Suprapubic skin (tissue), 4 donors: ENCODE data around the gene NDUFS1.

ENCODE experiments used
- CTCF ChIP-seq, 2 donors: fragments of 200-600 bp in 1 of 2; fragments of 450-650 bp in 1 of 2; sonication (generic) in 1 of 2; IDR thresholded peaks; one replicate each; pipeline ENCODE4 v1.5.1; 2016 to 2019; ENCODE audit warnings: antibody characterized with exemption in 2 of 2, mild to moderate bottlenecking in 1 of 2, moderate library complexity in 1 of 2
- EP300 ChIP-seq: sonication (generic); formaldehyde crosslinking; IDR thresholded peaks from one replicate; pipeline ENCODE4 v1.6.1; 2017; ENCODE audit warnings: antibody characterized with exemption
- POLR2A ChIP-seq, 2 donors: fragments of 450-650 bp; IDR thresholded peaks; one replicate each; pipeline ENCODE4 v1.6.1; 2017; ENCODE audit warnings: antibody characterized with exemption in 2 of 2, mild to moderate bottlenecking in 2 of 2, moderate library complexity in 2 of 2
- POLR2AphosphoS5 ChIP-seq, 3 donors: sonication (generic); formaldehyde crosslinking; IDR thresholded peaks; one replicate each; pipeline ENCODE4 v1.6.1; 2017; ENCODE audit warnings: antibody characterized with exemption in 3 of 3

DNA sequence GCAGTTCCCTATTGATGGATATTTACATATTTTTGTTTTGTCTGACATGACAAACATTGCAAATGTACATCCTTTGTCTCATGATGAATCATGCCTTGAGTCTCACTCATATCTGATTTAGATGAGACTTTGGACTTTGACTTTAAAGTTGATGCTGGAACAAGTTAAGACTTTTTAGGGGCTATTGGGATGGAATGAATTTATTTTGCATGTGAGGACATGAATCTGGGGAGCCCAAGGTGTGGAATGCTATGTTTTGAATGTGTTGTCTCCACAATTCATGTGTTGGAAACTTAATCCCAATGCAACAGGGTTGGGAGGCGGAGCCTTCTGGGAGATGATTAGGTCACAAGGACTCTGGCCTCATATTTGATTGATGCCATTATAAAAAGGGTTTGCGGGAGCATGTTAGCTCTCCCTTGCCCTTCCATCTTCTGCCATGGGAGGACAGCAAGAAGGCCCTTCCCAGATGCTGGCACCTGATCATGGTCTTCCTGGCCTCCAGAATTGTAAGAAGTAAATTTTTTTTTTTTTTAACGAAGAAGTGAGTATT is 44.1 kb downstream of the NDUFS1 start:
- TF ChIP-seq CTCF (IDR thresholded peaks at IDR 0.05) (no peak), EP300 (no peak), POLR2A (IDR thresholded peaks at IDR 0.05) (no peak), POLR2AphosphoS5 (IDR thresholded peaks at IDR 0.05) (no peak)
